Measurements from ENCODE around the gene SETD3.

- TF ChIP-seq, protein P1, sequence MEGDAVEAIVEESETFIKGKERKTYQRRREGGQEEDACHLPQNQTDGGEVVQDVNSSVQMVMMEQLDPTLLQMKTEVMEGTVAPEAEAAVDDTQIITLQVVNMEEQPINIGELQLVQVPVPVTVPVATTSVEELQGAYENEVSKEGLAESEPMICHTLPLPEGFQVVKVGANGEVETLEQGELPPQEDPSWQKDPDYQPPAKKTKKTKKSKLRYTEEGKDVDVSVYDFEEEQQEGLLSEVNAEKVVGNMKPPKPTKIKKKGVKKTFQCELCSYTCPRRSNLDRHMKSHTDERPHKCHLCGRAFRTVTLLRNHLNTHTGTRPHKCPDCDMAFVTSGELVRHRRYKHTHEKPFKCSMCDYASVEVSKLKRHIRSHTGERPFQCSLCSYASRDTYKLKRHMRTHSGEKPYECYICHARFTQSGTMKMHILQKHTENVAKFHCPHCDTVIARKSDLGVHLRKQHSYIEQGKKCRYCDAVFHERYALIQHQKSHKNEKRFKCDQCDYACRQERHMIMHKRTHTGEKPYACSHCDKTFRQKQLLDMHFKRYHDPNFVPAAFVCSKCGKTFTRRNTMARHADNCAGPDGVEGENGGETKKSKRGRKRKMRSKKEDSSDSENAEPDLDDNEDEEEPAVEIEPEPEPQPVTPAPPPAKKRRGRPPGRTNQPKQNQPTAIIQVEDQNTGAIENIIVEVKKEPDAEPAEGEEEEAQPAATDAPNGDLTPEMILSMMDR (IDR thresholded peaks at IDR 0.05) = no peak
- TF ChIP-seq POLR2A (IDR thresholded peaks at IDR 0.05) = no peak
- TF ChIP-seq POLR2AphosphoS5 (IDR thresholded peaks at IDR 0.05) = no peak
- no peak for TF ChIP-seq EP300 (IDR thresholded peaks at IDR 0.05)
These were observed 39.3 kb upstream of the SETD3 start for GRCh38 chr14:99519931-99520421.

All from gastroesophageal sphincter (tissue), 3 donors.